Thyroid gland (tissue), 4 donors: ENCODE data around the gene FXR2. TPM values are rescaled to one million over a fixed set of nuclear protein-coding genes. Genes with fewer than 3 reads are reported as not detected.
"Not testable (repeated sequence)": the region's sequence is repeated elsewhere in the genome, so short reads cannot be mapped to it uniquely, and the experiment has no call there.

Experiments
- DNase-seq, 2 donors: peaks; one replicate each; pipeline ENCODE4 v3.0.0-alpha.2; 2019
- H3K27ac ChIP-seq, 3 donors: fragments of 200-600 bp; sonication (generic); 1 replicate in 2 of 3; 2 replicates in 1 of 3; pipeline ENCODE4 v1.5.1; 2016 to 2019; ENCODE audit warnings: mild to moderate bottlenecking in 1 of 3, moderate library complexity in 1 of 3
- H3K27me3 ChIP-seq: fragments of 200-600 bp; sonication (generic); one replicate; pipeline ENCODE4 v1.5.1; 2019
- H3K36me3 ChIP-seq, 2 donors: fragments of 200-600 bp; sonication (generic); one replicate each; pipeline ENCODE4 v1.5.1; 2016 to 2019
- H3K4me1 ChIP-seq, 2 donors: fragments of 200-600 bp; sonication (generic); one replicate each; pipeline ENCODE4 v1.5.1; 2017 to 2019
- H3K4me3 ChIP-seq, 3 donors: fragments of 200-600 bp; sonication (generic); replicated peaks in 1 of 3; 1 replicate in 2 of 3; 2 replicates in 1 of 3; pipeline ENCODE4 v1.5.1; 2016; ENCODE audit warnings: mild to moderate bottlenecking in 1 of 3
- H3K9me3 ChIP-seq: fragments of 200-600 bp; sonication (generic); one replicate; pipeline ENCODE4 v1.5.1; 2017
- POLR2A ChIP-seq, 2 donors: fragments of 450-650 bp; IDR thresholded peaks; one replicate each; pipeline ENCODE4 v1.6.1; 2017; ENCODE audit warnings: antibody characterized with exemption in 2 of 2, mild to moderate bottlenecking in 2 of 2, moderate library complexity in 1 of 2
- WGBS, 2 donors: methylation state at CpG; one replicate each; pipeline ENCODE4 v1.1.5; 2017; 5-methylcytosine and 5-hydroxymethylcytosine counted together
- intact Hi-C: fragments of 100-400 bp; cut with DNase I; formaldehyde crosslinking; loops from one replicate; pipeline ENCODE4 v1.15.1; 2023
- total RNA-seq, 4 donors: library from RNA; depleted of rRNA; stranded (reverse); fragments of >200 nt; gene quantifications; one replicate each; pipeline ENCODE4 v1.2.3, GENCODE V29; 2016
- TF ChIP-seq, protein P1 (sequence below), 6 experiments: fragments of 200-600 bp in 3 of 6; fragments of 450-650 bp in 3 of 6; sonication (generic) in 3 of 6; IDR thresholded peaks; one replicate each; pipeline ENCODE4 v1.5.1; 2016 to 2019; ENCODE audit warnings: antibody characterized with exemption in 6 of 6, mild to moderate bottlenecking in 2 of 6, inconsistent platforms in 1 of 6, moderate library complexity in 1 of 6

Gene FXR2
- total RNA-seq, 4 donors from 2014 or later, result 27.6 to 37.5 (median 28.6) TPM

DNA sequence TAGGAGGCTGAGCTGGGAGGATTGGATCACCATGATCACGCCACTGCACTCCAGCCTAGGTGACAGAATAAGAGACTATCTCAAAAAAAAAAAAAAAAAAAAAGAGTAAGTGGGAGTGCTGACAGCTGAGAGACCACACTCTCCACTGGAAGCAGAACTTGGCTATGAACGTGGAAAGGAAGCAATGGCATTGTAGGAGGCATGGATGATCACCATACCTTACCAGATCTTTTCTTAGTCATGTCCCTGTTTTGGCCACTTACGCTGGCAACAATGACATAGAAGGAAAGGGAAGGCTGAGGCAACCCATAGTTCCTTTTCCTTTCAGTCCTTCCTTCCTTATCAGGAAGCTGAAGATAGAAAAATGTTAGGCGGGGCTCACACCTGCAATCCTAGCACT lies 32.3 kb upstream of the FXR2 start:
- no peak for DNase-seq
- Histone ChIP-seq H3K4me3 (no peak overlapping the region), H3K27me3 (no peaks in the 10 kb centered on the region), H3K27ac (no peak overlapping the region), H3K9me3 (no peaks in the 10 kb centered on the region), H3K36me3 (no peaks in the 10 kb centered on the region), H3K4me1 (peaks cover 17 to 20% of the 10 kb centered on the region in 2 donors)
- WGBS, 2 donors, result 83 to 86% methylated on average over 4 of the region's 4 CpGs
- intact Hi-C loops, result no loop called here
- TF ChIP-seq, protein P1, sequence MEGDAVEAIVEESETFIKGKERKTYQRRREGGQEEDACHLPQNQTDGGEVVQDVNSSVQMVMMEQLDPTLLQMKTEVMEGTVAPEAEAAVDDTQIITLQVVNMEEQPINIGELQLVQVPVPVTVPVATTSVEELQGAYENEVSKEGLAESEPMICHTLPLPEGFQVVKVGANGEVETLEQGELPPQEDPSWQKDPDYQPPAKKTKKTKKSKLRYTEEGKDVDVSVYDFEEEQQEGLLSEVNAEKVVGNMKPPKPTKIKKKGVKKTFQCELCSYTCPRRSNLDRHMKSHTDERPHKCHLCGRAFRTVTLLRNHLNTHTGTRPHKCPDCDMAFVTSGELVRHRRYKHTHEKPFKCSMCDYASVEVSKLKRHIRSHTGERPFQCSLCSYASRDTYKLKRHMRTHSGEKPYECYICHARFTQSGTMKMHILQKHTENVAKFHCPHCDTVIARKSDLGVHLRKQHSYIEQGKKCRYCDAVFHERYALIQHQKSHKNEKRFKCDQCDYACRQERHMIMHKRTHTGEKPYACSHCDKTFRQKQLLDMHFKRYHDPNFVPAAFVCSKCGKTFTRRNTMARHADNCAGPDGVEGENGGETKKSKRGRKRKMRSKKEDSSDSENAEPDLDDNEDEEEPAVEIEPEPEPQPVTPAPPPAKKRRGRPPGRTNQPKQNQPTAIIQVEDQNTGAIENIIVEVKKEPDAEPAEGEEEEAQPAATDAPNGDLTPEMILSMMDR (IDR thresholded peaks at IDR 0.05), result no peak
- TF ChIP-seq POLR2A (IDR thresholded peaks at IDR 0.05), result no peak

DNA sequence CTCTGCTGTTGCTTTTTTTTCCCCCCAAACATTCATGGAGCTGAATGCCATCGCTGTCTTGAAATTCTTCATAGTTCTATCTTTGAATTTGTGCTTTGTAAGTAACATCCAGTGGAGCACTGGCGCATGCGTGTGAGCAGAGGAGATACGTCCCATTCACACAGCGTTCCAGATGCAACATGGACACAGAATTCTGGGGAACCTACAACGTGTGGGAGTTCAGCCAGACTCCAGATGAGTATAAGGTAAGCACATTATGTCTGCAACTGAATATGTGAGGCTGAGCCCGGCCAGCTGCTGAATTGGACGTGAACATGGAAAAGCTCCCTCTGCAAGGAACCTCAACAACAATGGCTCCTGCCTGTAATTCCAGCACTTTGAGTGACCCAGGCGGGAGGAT lies 31.8 kb upstream of the FXR2 start:
- WGBS, 2 donors, result 77 to 83% methylated on average over 8 to 9 of the region's 9 CpGs
- Histone ChIP-seq H3K27ac (no peak overlapping the region), H3K36me3 (no peaks in the 10 kb centered on the region), H3K9me3 (no peaks in the 10 kb centered on the region), H3K27me3 (no peaks in the 10 kb centered on the region), H3K4me1 (peaks cover 11 to 15% of the 10 kb centered on the region in 2 donors), H3K4me3 (no peak overlapping the region)
- TF ChIP-seq, protein P1 (IDR thresholded peaks at IDR 0.05), result no peak
- TF ChIP-seq POLR2A (IDR thresholded peaks at IDR 0.05), result no peak
- intact Hi-C loops, result no loop called here
- no peak for DNase-seq

DNA sequence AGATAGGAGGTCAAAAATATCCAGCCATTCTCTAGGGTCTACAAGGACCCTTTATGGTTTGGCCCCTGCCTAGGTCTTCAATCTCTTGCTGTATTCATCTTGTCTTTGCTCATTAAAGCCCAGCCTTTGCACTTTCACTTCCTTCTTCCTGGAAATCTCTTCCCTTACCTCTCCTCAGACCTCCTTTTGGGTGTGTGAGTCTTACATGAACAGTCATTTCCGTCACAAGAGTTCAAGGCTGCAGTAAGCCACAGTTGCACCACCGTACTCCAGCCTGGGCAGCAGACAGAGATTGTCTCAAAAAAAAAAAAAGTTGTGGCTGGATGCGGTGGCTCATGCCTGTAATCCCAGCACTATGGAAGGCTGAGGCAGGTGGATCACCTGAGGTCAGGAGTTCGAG lies 30.1 kb upstream of the FXR2 start:
- Histone ChIP-seq H3K4me3 (no peak overlapping the region), H3K4me1 (no peaks in the 10 kb centered on the region), H3K27me3 (no peaks in the 10 kb centered on the region), H3K9me3 (no peaks in the 10 kb centered on the region), H3K36me3 (no peaks in the 10 kb centered on the region), H3K27ac (no peak overlapping the region)
- intact Hi-C loops, result no loop called here
- no peak for DNase-seq
- TF ChIP-seq POLR2A (IDR thresholded peaks at IDR 0.05), result no peak
- TF ChIP-seq, protein P1 (IDR thresholded peaks at IDR 0.05), result no peak
- WGBS, 2 donors, result 91 to 93% methylated on average over 4 of the region's 4 CpGs

DNA sequence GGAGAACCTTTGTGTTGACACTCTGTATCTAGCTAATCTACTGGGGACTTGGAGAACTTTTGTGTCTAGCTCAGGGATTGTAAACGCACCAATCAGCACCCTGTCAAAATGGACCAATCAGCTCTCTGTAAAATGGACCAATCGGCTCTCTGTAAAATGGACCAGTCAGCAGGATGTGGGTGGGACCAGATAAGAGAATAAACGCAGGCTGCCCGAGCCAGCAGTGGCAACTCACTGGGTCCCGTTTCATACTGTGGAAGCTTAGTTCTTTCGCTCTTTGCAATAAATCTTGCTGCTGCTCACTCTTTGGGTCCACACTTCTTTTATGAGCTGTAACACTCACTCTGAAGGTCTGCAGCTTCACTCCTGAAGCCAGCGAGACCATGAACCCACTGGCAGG lies 26.9 kb upstream of the FXR2 start:
- DNase-seq, H3K4me1 ChIP-seq, intact Hi-C loops, H3K27me3 ChIP-seq, H3K4me3 ChIP-seq, H3K9me3 ChIP-seq, H3K27ac ChIP-seq, H3K36me3 ChIP-seq: not testable (repeated sequence)
- WGBS, 2 donors, result 66 to 70% methylated on average over 7 of the region's 7 CpGs

DNA sequence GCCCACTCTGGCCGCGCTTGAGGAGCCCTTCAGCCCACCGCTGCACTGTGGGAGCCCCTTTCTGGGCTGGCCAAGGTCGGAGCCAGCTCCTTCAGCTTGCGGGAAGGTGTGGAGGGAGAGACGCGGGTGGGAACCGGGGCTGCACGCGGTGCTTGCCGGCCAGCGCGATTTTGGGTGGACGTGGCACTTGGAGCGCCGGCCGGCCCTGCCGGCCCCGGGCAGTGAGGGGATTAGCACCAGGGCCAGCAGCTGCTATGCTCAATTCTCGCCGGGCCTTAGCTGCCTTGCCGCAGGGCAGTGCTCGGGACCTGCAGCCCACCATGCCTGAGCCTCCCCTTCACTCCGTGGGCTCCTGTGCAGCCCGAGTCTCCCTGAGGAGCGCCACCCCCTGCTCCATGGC lies 26.1 kb upstream of the FXR2 start:
- H3K9me3 ChIP-seq, result no peaks in the 10 kb centered on the region
- TF ChIP-seq, protein P1 (IDR thresholded peaks at IDR 0.05), result no peak
- TF ChIP-seq POLR2A (IDR thresholded peaks at IDR 0.05), result no peak
- 94 to 100% methylated on average over 3 to 23 of the region's 26 CpGs for WGBS, 2 donors
- intact Hi-C loops, result no loop called here
- H3K4me3 ChIP-seq, result no peak overlapping the region
- DNase-seq, result no peak
- no peaks in the 10 kb centered on the region for H3K27me3 ChIP-seq
- no peaks in the 10 kb centered on the region for H3K36me3 ChIP-seq
- H3K27ac ChIP-seq, result no peak overlapping the region
- no peaks in the 10 kb centered on the region for H3K4me1 ChIP-seq

DNA sequence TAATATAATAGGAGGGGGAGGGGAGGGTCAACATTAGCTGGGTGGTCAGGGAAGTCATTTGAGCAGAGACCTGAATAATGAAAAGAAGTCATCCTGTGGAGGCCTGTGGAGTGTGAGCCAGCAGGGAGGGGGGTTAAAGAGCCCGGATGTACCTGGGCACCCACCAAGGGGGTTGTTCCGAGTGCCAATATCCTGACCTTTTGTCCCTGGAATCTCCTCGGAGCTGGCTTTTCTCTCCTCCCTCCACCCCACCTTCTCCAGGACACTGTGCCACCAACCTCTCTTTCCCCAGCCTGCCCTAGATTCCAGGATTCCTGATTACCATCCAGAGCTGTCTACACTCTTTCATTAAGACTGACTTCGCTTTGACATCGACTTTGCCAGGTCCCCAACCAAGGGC lies 21.5 kb upstream of the FXR2 start:
- WGBS, 2 donors, result 64 to 71% methylated on average over 5 of the region's 5 CpGs
- DNase-seq, result no peak
- H3K36me3 ChIP-seq, result no peaks in the 10 kb centered on the region
- no peaks in the 10 kb centered on the region for H3K4me1 ChIP-seq
- TF ChIP-seq, protein P1 (IDR thresholded peaks at IDR 0.05), result no peak
- no peak for TF ChIP-seq POLR2A (IDR thresholded peaks at IDR 0.05)
- H3K4me3 ChIP-seq, result no peak overlapping the region
- intact Hi-C loops, result no loop called here
- H3K27me3 ChIP-seq, result no peaks in the 10 kb centered on the region
- H3K9me3 ChIP-seq, result no peaks in the 10 kb centered on the region
- no peak overlapping the region for H3K27ac ChIP-seq
